Activated T-cell treated with anti-CD3 and anti-CD28 coated beads, Interleukin-2, amount 50 U/mL, for 4 hours (primary cell): ENCODE results near the gene GCN1. TPM values are rescaled to one million over a fixed set of nuclear protein-coding genes. Genes with fewer than 3 reads are reported as not detected.
"Not testable (repeated sequence)": the region's sequence is repeated elsewhere in the genome, so short reads cannot be mapped to it uniquely, and the experiment has no call there.

Experiments
- ATAC-seq, 2 donors: fragments of 200-7000 bp; cut with Tn5 transposase; one replicate each; pipeline ENCODE4 v1.10.0; 2021
- DNase-seq: peaks from one replicate; pipeline ENCODE4 v3.0.0-alpha.2; 2020
- H3K27me3 Mint-ChIP-seq: one replicate; pipeline ENCODE4 v1.8.0; 2021; ENCODE audit warnings: low read depth, mixed read lengths
- H3K36me3 Mint-ChIP-seq: one replicate; pipeline ENCODE4 v1.8.0; 2022; ENCODE audit warnings: mixed read lengths; ENCODE audit not compliant: insufficient read depth
- H3K4me1 Mint-ChIP-seq: one replicate; pipeline ENCODE4 v1.8.0; 2021; ENCODE audit warnings: low read depth, mixed read lengths
- H3K4me3 Mint-ChIP-seq: one replicate; pipeline ENCODE4 v1.8.0; 2021; ENCODE audit warnings: mild to moderate bottlenecking, moderate library complexity, mixed read lengths
- H3K9me3 Mint-ChIP-seq: one replicate; pipeline ENCODE4 v1.8.0; 2021; ENCODE audit warnings: mixed read lengths
- total RNA-seq, 3 donors: library from RNA; stranded (reverse); gene quantifications; one replicate each; pipeline ENCODE4 v1.2.1, GENCODE V29; 2021

Gene GCN1
- total RNA-seq, result 100 to 1,000 TPM; 192 to 204 (median 200) TPM

DNA sequence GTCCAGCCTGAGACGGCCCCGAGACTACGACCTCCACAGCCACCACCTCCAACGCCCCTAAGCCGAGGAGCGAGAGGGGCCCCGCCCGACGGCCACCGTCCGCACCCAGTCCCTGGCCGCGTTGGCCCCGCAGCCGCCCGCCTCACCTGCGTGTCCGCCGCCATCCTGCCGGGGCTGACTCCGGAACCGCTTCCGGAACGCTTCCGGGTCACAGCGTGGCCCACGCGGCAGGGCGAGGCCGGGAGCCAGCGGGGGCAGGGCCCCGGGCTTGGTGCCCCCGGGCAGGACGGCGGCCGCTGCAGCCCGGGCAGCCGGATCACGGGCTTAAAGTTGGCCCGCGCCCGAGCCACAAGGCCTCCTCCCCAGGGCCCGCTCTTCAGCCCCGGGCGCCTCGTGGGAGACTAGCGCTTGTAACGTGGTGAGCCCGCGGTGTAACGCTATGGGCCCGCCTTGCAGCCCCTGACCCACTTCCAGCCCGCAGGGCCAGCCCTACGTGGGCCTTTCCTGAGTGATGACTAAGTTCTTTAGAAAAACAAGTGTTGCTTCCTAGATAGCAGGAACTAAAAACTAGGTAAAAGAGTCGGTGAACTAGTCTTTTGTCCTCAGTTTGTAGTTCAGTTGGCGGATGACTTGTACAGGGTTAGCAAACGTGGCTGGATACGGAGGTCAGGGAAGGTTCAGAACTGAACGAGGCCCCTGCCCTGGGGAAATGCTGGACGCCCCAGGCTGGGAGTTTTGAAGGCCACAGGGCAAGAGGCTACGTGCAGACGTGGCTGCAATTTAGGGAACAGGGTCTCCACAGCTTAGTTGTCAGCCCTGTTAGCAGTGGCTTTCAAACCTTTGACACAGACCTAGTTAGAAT lies at the start of gene GCN1:
Gene GCN1 (minus strand): TSS at position 182 of the 862 bp plus-strand sequence. CDS start 18 bp downstream, at position 164.
- no peaks in the 10 kb centered on the region for H3K27me3 Mint-ChIP-seq
- no peaks in the 10 kb centered on the region for H3K9me3 Mint-ChIP-seq
- H3K36me3 Mint-ChIP-seq, result peaks cover 46% of the 10 kb centered on the region
- peak; percentile 75 to 78 for ATAC-seq
- H3K4me3 Mint-ChIP-seq, result peak within 1 kb of the TSS; percentile 94
- peak; percentile 85 for DNase-seq
- peaks cover 50% of the 10 kb centered on the region for H3K4me1 Mint-ChIP-seq

DNA sequence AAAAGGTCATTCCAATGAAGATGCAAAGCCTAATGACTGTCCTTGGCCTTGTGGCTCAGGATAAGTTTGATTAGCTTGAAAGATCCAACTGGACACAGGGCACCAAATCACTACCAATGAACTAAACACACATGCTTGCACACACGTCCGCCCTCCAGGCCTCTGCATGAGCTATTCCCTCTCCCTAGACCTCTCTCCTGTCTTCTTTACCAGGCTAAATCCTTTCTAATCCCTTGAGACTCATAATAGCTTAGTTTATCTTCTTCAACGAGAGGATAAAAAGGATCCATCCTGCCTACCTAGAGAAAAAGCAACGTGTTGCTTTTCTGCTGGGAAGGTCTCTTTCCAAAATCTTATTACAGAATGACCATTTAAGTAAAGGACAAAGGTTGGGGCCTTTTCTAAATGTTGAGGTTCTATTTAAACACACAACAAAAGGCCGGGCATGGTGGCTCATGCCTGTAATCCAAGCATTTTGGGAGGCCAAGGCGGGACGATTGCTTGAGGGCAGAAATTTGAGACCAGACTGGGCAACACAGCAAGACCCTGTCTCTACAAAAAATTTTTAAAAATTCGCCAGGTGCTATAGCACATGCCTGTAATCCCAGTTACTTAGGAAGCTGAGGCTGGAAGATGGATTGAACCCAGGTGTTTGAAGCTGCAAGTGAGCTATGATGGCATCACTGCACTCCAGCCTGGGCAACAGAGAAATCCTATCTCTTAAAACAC lies 48.6 kb upstream of the GCN1 start:
- no peak overlapping the region for H3K4me3 Mint-ChIP-seq
- no peak for ATAC-seq
- H3K36me3 Mint-ChIP-seq, result peaks cover 13% of the 10 kb centered on the region
- H3K9me3 Mint-ChIP-seq, result no peaks in the 10 kb centered on the region
- DNase-seq, result no peak
- H3K27me3 Mint-ChIP-seq, result no peaks in the 10 kb centered on the region
- H3K4me1 Mint-ChIP-seq, result peaks cover 74% of the 10 kb centered on the region

DNA sequence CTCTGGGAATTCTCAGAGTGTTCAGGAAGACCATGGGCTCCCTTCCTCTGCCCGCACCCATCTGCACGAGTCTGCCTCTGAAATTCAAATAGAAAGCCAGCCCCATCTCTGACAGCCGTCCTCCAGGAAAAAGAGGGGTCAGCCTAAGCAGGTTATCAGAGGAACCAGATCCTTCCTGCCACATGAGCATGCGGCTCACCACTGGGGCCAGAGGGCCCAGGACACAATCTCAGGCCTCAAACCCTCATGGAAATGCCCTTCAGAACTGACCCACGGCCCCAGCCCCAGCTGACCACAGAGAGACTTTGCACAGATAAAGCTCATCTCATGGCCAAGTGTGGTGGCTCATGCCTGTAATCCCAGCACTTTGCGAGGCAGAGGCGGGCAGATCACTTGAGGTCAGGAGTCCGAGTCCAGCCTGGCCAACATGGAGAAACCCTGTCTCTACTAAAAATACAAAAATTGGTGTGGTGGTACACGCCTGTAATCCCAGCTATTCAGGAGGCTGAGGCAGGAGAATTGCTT lies 47.8 kb upstream of the GCN1 start:
- DNase-seq (no peak), ATAC-seq (no peak)
- no peaks in the 10 kb centered on the region for H3K27me3 Mint-ChIP-seq
- H3K4me3 Mint-ChIP-seq, result no peak overlapping the region
- peaks cover 74% of the 10 kb centered on the region for H3K4me1 Mint-ChIP-seq
- peaks cover 11% of the 10 kb centered on the region for H3K36me3 Mint-ChIP-seq
- H3K9me3 Mint-ChIP-seq, result no peaks in the 10 kb centered on the region

- DNase-seq (no peak), ATAC-seq (no peak)
- Mint-ChIP-seq H3K27me3 (no peaks in the 10 kb centered on the region), H3K4me3 (no peak overlapping the region), H3K9me3 (no peaks in the 10 kb centered on the region), H3K4me1 (peaks cover 73% of the 10 kb centered on the region), H3K36me3 (peaks cover 11% of the 10 kb centered on the region)
These were observed 47.2 kb upstream of the GCN1 start for GRCh38 chr12:120241561-120242274.

GRCh38 chr12:120240495-120240833 lies 45.9 kb upstream of the GCN1 start:
- H3K27me3 Mint-ChIP-seq, result no peaks in the 10 kb centered on the region
- no peaks in the 10 kb centered on the region for H3K9me3 Mint-ChIP-seq
- H3K4me1 Mint-ChIP-seq, result peaks cover 79% of the 10 kb centered on the region
- no peak for DNase-seq
- no peak for ATAC-seq
- peaks cover 11% of the 10 kb centered on the region for H3K36me3 Mint-ChIP-seq
- H3K4me3 Mint-ChIP-seq, result no peak overlapping the region

- peaks cover 11% of the 10 kb centered on the region for H3K36me3 Mint-ChIP-seq
- peaks cover 80% of the 10 kb centered on the region for H3K4me1 Mint-ChIP-seq
- H3K27me3 Mint-ChIP-seq, result no peaks in the 10 kb centered on the region
- DNase-seq (no peak), ATAC-seq (no peak)
- no peak overlapping the region for H3K4me3 Mint-ChIP-seq
- no peaks in the 10 kb centered on the region for H3K9me3 Mint-ChIP-seq
These were observed 45.4 kb upstream of the GCN1 start for GRCh38 chr12:120239776-120240494.

DNA sequence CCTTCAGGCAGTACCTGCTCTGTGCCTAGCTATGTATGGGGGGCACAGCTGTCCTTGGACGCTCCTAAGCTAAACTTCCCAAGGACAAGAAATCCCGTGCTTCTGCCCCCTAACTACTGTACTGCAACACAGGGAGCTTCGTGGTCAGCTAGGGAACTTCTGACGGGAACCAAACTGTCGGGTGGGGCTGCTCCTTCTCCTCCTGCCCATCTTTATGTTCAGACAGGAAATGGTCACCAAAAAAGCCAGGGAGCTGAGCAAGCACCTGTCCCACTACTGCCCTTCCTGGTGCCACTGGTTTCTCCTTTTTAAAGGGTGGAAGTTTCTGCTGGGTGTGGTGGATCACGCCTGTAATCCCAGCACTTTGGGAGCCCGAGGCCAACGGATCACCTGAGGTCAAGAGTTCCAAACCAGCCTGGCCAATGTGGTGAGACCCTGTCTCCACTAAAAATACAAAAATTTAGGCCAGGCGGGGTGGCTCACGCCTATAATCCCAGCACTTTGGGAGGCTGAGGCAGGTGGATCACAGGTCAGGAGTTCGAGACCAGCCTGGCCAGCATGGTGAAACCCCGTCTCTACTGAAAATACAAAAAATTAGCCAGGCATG lies 44.4 kb upstream of the GCN1 start:
- H3K4me3 Mint-ChIP-seq, result no peak overlapping the region
- no peaks in the 10 kb centered on the region for H3K9me3 Mint-ChIP-seq
- H3K27me3 Mint-ChIP-seq, result no peaks in the 10 kb centered on the region
- H3K36me3 Mint-ChIP-seq, result peaks cover 9% of the 10 kb centered on the region
- no peak for DNase-seq
- peaks cover 85% of the 10 kb centered on the region for H3K4me1 Mint-ChIP-seq
- ATAC-seq, result no peak

GRCh38 chr12:120238217-120238616 lies 43.7 kb upstream of the GCN1 start:
- ATAC-seq (no peak), DNase-seq (no peak)
- no peak overlapping the region for H3K4me3 Mint-ChIP-seq
- peaks cover 6% of the 10 kb centered on the region for H3K36me3 Mint-ChIP-seq
- H3K27me3 Mint-ChIP-seq, result no peaks in the 10 kb centered on the region
- H3K4me1 Mint-ChIP-seq, result peaks cover 85% of the 10 kb centered on the region
- no peaks in the 10 kb centered on the region for H3K9me3 Mint-ChIP-seq

DNA sequence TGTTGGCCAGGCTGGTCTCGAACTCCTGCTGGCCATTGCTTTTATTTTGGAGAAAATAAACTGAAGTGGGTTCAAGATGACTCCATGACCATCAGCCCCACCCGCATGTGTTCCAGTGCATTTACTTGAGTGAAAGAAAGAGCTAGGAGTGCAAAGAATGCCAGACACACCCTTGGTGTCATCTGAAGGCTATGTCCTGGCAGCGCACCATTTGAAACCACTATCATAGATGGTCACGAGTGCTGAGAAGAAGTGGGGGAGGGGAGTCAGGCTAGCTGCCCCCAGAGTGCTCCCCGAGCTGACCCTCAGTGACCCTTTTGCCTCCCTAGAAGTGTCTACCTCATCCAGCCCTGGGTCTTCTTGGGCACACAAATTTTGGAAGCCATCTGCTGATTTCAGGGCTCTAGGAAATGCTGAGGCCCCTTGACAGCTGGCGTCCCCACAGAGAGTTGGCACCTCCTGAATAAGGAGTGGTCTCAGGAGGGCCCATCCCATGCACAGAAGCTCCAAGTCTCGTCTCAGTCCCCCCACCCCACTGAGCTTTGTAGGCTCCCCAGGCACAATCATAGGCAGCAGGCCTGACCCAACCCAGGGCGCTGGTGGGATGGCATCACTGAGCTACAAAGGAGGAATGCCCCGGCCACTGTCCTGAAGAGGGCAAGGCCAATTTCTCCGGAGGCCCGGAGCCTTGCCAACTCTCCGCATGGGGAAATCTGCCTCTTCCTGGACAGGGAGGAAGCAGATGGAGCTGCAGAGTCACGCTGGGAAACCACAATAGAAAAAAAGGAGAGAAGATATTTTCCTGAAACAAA lies 43.1 kb upstream of the GCN1 start:
- peaks cover 86% of the 10 kb centered on the region for H3K4me1 Mint-ChIP-seq
- H3K36me3 Mint-ChIP-seq, result peaks cover 6% of the 10 kb centered on the region
- no peak overlapping the region for H3K4me3 Mint-ChIP-seq
- no peak for DNase-seq
- H3K9me3 Mint-ChIP-seq, result no peaks in the 10 kb centered on the region
- no peak for ATAC-seq
- no peaks in the 10 kb centered on the region for H3K27me3 Mint-ChIP-seq

DNA sequence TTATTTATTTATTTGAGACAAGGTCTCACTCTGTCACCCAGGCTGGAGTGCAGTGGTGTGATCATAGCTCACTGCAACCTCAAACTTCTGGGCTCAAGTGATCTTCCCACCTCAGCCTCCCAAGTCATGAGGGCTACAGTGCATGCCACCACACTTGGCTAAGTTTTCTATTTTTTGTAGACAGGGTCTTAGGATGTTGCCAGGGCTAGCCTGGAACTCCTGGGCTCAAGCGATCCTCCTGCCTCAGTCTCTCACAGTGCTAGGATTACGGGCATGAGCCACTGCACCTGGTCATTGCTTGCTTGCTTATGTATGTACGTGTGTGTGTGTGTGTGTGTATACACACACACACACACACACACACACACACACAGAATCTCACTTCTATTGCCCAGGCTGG lies 42.3 kb upstream of the GCN1 start:
- peaks cover 86% of the 10 kb centered on the region for H3K4me1 Mint-ChIP-seq
- H3K36me3 Mint-ChIP-seq, H3K27me3 Mint-ChIP-seq, H3K9me3 Mint-ChIP-seq, ATAC-seq, DNase-seq, H3K4me3 Mint-ChIP-seq: not testable (repeated sequence)

DNA sequence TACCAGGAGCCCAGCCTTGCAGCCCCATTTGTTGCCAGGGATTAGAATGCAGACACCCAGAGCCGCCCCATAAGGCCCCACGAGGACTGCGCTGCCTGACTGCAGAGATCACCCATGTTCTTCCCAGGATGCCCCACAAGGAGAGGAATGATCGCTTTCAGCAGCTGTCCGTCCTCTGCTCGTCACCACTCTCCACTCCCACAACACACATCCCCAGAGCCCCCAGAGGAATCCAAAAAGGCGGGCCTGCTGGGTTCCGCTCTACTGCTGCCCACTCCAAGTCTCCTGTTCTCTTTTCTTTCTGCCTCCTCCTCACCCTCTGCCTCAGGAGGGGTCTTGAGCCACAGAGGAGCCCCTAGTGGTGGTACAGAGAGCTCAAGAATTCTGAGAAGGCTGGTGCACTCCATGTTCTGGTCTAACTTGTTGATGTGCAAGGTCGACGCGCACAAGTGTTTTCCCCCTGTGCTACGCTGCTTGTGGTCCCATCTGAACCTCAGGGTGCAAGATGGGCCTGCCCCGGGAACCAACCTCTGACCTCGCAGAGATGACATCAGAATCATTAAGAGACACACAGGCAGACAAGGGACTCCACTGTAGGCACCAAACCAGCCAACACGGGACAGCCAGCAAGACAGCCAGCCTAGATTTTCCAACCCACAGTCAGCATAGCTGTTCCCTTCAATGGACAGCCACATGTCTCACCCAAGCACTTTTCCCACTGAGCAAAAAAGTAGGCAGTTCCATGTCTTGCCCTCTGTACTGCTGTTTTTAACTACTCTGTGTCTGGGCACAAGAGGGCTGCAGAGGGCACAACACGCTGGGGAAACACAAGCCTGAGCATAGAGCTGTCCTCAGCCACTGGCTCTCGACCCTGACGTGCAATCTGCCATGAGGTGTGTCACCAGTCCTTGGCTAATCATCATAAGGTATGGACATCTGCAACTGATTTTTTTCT lies 41.1 kb upstream of the GCN1 start:
- no peak for ATAC-seq
- no peaks in the 10 kb centered on the region for H3K9me3 Mint-ChIP-seq
- no peak for DNase-seq
- no peaks in the 10 kb centered on the region for H3K27me3 Mint-ChIP-seq
- no peak overlapping the region for H3K4me3 Mint-ChIP-seq
- H3K4me1 Mint-ChIP-seq, result peaks cover 86% of the 10 kb centered on the region
- no peaks in the 10 kb centered on the region for H3K36me3 Mint-ChIP-seq

DNA sequence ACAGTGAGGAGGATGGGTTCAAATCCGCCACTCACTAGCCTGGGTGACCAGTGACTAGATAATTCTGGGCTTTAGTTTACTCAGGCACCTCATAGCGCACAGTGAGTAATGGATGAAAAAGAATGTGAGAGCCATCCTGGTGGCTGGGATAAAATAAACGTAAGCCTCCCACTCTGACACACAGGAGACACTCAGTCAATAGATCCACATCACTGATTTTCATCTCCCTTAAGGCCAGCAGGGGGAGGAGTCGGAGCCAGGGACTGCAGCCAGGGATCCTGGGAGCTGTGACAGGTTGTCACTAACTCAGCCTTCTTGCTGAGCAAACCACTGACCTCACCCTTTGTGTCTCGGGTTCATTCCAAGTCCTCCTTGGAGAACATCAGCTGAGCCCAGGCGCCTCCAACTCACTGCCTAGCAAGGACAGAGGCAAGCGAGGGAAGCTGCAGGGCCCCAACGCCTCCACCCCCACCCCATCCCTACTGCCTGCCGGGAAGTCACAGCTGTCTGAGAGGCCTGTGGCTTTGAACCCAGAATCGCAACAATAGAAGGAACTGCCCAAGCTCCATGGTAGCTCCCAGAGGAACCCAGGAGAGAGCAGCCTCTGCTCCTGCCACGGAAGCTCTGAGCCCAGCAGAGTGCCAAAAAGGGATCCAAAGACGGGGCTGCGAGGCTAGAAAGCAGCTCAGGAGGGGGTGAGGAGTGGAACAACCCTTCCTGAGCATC lies 40.3 kb upstream of the GCN1 start:
- no peak for ATAC-seq
- Mint-ChIP-seq H3K9me3 (no peaks in the 10 kb centered on the region), H3K27me3 (no peaks in the 10 kb centered on the region), H3K4me1 (peaks cover 86% of the 10 kb centered on the region), H3K36me3 (no peaks in the 10 kb centered on the region), H3K4me3 (no peak overlapping the region)
- no peak for DNase-seq
